ENCODE data around the gene CUBN.

The CUBN gene

DNA sequence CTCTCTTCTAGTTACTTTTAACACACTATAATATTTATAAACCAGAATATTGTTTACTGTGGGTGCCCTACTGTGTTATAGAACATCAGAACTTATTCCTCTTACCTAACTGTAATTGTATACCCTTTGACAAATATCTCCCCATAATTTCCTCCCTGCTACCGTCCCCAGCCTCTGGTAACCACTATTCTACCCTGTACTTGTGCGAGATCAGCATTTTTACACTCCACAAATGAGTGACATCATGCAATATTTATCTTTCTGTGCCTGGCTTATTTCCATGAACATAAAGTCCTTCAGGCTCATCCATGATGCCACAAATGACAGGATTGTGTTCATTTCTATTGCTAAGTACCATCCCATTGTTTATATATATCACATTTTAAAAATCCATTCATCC is 172.6 kb downstream of the CUBN start:
- Histone ChIP-seq H3K4me2 (ENCODE audit: low read length) (no peak overlapping the region), H2BK15ac (replicated peaks; ENCODE audit: low read depth) (no peak overlapping the region), H2AK5ac (ENCODE audit: low read length) (no peak overlapping the region), H2BK5ac (ENCODE audit: low read length) (no peak overlapping the region), H3K27ac (ENCODE audit: low read depth, low read length) (no peak overlapping the region), H3K4me3 (ENCODE audit: low read length) (no peak overlapping the region), H3K79me1 (ENCODE audit: low read length) (no peaks in the 10 kb centered on the region), H3K56ac (ENCODE audit: low read length) (no peak overlapping the region), H2BK120ac (ENCODE audit: low read depth, low read length) (no peak overlapping the region), H3K23ac (ENCODE audit: low read length) (no peak overlapping the region), H3K9ac (ENCODE audit: low read length) (no peak overlapping the region), H3K4me1 (ENCODE audit: control insufficient read depth, low read depth, low read length) (peaks cover 2% of the 10 kb centered on the region), H3K36me3 (ENCODE audit: control insufficient read depth, insufficient read depth, low read length) (no peaks in the 10 kb centered on the region), H3K18ac (ENCODE audit: low read length) (no peak overlapping the region), H4K8ac (ENCODE audit: low read depth, low read length) (no peak overlapping the region), H3K79me2 (ENCODE audit: control insufficient read depth, insufficient read depth, low read length) (no peaks in the 10 kb centered on the region), H3K27me3 (ENCODE audit: insufficient read depth, low read length, poor library complexity) (no peaks in the 10 kb centered on the region), H3K4ac (ENCODE audit: low read depth, low read length) (no peak overlapping the region), H4K5ac (ENCODE audit: low read length) (no peak overlapping the region)
- no peak for DNase-seq
- WGBS (ENCODE audit: extremely low coverage, insufficient coverage, low lambda C conversion rate): no CpG with 5 or more reads among the region's 2 CpGs

DNA sequence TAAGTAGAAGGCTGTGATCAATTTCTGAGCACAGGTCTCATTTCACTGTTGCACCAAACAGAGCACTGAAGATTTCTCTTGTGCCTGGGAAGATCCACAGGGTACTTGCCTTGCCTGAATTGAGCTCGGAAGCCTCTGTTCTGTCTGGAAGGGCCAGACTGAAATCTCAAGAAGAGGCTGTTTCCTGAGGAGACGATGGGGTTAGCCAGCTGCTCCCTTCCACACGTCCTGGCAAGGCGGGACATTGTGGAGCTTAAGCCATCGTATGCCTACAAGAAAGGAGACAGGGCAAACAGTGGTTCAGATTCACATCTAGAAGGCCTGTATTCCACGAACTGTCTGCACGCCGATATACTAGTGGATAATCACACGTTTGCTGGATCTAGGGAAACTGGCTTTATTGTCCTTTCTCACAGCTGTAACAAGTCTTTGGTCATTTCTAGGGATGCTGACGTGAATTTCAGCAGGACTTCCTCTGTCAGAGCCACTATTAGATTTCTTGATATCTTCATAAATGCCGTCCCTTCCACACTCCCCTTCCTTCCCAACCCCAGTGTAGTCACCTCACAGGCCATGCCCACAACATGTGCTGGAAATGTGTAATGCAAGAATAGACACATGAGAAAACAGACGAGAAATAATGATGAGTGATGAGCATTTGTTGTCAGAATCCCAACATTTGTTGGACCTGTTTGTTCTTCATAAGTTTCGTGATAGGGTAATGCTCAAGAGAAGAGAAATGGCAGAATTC is 175.2 kb downstream of the CUBN start:
- Histone ChIP-seq H3K18ac (ENCODE audit: low read length) (peak overlapping the region; percentile 19), H3K4me1 (ENCODE audit: control insufficient read depth, low read depth, low read length) (peaks cover 8% of the 10 kb centered on the region), H3K4ac (ENCODE audit: low read depth, low read length) (no peak overlapping the region), H3K79me2 (ENCODE audit: control insufficient read depth, insufficient read depth, low read length) (no peaks in the 10 kb centered on the region), H3K4me2 (ENCODE audit: low read length) (no peak overlapping the region), H2AK5ac (ENCODE audit: low read length) (no peak overlapping the region), H2BK15ac (replicated peaks; ENCODE audit: low read depth) (no peak overlapping the region), H3K79me1 (ENCODE audit: low read length) (no peaks in the 10 kb centered on the region), H3K27me3 (ENCODE audit: insufficient read depth, low read length, poor library complexity) (no peaks in the 10 kb centered on the region), H2BK120ac (ENCODE audit: low read depth, low read length) (no peak overlapping the region), H3K27ac (ENCODE audit: low read depth, low read length) (no peak overlapping the region), H4K8ac (ENCODE audit: low read depth, low read length) (no peak overlapping the region), H3K4me3 (ENCODE audit: low read length) (no peak overlapping the region), H3K36me3 (ENCODE audit: control insufficient read depth, insufficient read depth, low read length) (no peaks in the 10 kb centered on the region), H3K9ac (ENCODE audit: low read length) (no peak overlapping the region), H3K56ac (ENCODE audit: low read length) (no peak overlapping the region), H2BK5ac (ENCODE audit: low read length) (no peak overlapping the region), H4K5ac (ENCODE audit: low read length) (no peak overlapping the region), H3K23ac (ENCODE audit: low read length) (no peak overlapping the region)
- DNase-seq: no peak
- WGBS (ENCODE audit: extremely low coverage, insufficient coverage, low lambda C conversion rate): no CpG with 5 or more reads among the region's 13 CpGs

DNA sequence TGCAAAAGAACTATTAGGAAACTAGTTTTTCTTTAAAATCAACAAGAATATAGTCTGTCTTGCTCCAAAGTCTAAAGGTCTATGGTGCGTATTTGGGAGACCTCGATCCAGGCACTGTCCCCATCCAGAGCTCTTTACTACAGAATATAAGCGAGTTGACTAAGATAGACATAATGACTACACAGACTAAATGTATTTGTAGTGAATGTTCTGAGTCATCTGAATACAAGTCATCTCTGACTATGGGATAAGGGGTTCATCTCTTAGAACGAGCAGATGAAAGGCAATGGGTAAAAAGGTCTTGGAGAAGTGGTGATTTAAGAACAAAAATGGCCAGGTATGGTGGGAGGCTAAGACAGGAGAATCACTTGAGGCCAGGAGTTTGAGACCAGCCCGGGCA is 176.3 kb downstream of the CUBN start:
- H2BK5ac ChIP-seq (ENCODE audit: low read length): no peak overlapping the region
- no CpG with 5 or more reads among the region's 5 CpGs for WGBS (ENCODE audit: extremely low coverage, insufficient coverage, low lambda C conversion rate)
- no peak overlapping the region for H3K4me2 ChIP-seq (ENCODE audit: low read length)
- peaks cover 8% of the 10 kb centered on the region for H3K4me1 ChIP-seq (ENCODE audit: control insufficient read depth, low read depth, low read length)
- no peak overlapping the region for H4K5ac ChIP-seq (ENCODE audit: low read length)
- H4K8ac ChIP-seq (ENCODE audit: low read depth, low read length): no peak overlapping the region
- no peak overlapping the region for H3K27ac ChIP-seq (ENCODE audit: low read depth, low read length)
- H3K23ac ChIP-seq (ENCODE audit: low read length): no peak overlapping the region
- H2AK5ac ChIP-seq (ENCODE audit: low read length): no peak overlapping the region
- no peak overlapping the region for H3K18ac ChIP-seq (ENCODE audit: low read length)
- no peak overlapping the region for H3K9ac ChIP-seq (ENCODE audit: low read length)
- H3K4ac ChIP-seq (ENCODE audit: low read depth, low read length): no peak overlapping the region
- no peak overlapping the region for H3K4me3 ChIP-seq (ENCODE audit: low read length)
- H3K79me2 ChIP-seq (ENCODE audit: control insufficient read depth, insufficient read depth, low read length): no peaks in the 10 kb centered on the region
- no peak overlapping the region for H2BK120ac ChIP-seq (ENCODE audit: low read depth, low read length)
- no peak for DNase-seq
- H2BK15ac ChIP-seq (replicated peaks; ENCODE audit: low read depth): no peak overlapping the region
- H3K56ac ChIP-seq (ENCODE audit: low read length): no peak overlapping the region
- no peaks in the 10 kb centered on the region for H3K27me3 ChIP-seq (ENCODE audit: insufficient read depth, low read length, poor library complexity)
- no peaks in the 10 kb centered on the region for H3K36me3 ChIP-seq (ENCODE audit: control insufficient read depth, insufficient read depth, low read length)
- H3K79me1 ChIP-seq (ENCODE audit: low read length): no peaks in the 10 kb centered on the region

DNA sequence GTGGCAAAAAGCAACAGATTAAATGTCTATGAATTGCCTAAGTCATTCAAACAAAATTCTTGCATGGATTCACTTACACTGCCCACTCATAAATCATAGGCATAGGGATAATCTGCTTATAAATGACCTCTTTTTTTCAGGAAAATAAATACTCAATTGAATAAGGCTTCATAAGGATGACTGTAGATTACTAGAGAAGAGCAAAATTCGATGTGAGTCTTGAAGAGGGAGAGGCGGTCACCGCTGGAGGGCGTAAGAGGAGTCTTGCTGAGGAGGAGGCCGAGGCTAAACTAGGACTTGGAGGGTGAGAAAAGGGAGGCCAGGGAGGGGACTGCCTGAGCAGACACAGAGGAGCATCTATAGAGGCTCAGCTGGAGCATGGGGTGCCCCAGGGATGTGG is 177.0 kb downstream of the CUBN start:
- Histone ChIP-seq H2BK120ac (ENCODE audit: low read depth, low read length) (peak overlapping the region; percentile 13), H3K56ac (ENCODE audit: low read length) (peak overlapping the region; percentile 17), H3K4me1 (ENCODE audit: control insufficient read depth, low read depth, low read length) (peaks cover 8% of the 10 kb centered on the region), H3K4me3 (ENCODE audit: low read length) (no peak overlapping the region), H3K9ac (ENCODE audit: low read length) (no peak overlapping the region), H3K36me3 (ENCODE audit: control insufficient read depth, insufficient read depth, low read length) (no peaks in the 10 kb centered on the region), H3K79me2 (ENCODE audit: control insufficient read depth, insufficient read depth, low read length) (no peaks in the 10 kb centered on the region), H2AK5ac (ENCODE audit: low read length) (no peak overlapping the region), H4K5ac (ENCODE audit: low read length) (no peak overlapping the region), H4K8ac (ENCODE audit: low read depth, low read length) (no peak overlapping the region), H2BK5ac (ENCODE audit: low read length) (peak overlapping the region; percentile 6), H3K4me2 (ENCODE audit: low read length) (no peak overlapping the region), H3K79me1 (ENCODE audit: low read length) (no peaks in the 10 kb centered on the region), H3K4ac (ENCODE audit: low read depth, low read length) (no peak overlapping the region), H3K27me3 (ENCODE audit: insufficient read depth, low read length, poor library complexity) (no peaks in the 10 kb centered on the region), H3K18ac (ENCODE audit: low read length) (peak overlapping the region; percentile 8), H2BK15ac (replicated peaks; ENCODE audit: low read depth) (peak overlapping the region; percentile 46), H3K23ac (ENCODE audit: low read length) (no peak overlapping the region), H3K27ac (ENCODE audit: low read depth, low read length) (no peak overlapping the region)
- no CpG with 5 or more reads among the region's 5 CpGs for WGBS (ENCODE audit: extremely low coverage, insufficient coverage, low lambda C conversion rate)
- peak; percentile 59 for DNase-seq

DNA sequence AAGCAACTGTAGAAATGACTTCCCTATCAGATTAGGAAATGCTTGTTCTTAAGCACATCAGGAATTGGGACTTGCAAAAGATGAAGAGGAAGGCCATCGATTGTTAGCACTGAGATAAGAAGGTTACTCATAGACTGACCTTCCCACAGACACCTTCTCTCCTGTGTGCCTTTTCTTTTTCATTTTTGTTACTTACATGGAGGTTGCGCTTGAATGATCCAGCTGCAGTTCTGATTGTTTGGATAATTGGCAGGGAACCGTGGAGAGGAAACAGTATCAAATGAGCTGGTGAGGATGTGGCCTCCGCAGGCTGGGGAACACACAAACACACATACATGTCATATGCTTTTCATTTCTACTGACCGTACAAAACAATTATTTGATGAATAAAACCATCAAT is 177.5 kb downstream of the CUBN start:
- Histone ChIP-seq H3K56ac (ENCODE audit: low read length) (no peak overlapping the region), H3K27me3 (ENCODE audit: insufficient read depth, low read length, poor library complexity) (no peaks in the 10 kb centered on the region), H2BK5ac (ENCODE audit: low read length) (peak overlapping the region; percentile 27), H2BK15ac (replicated peaks; ENCODE audit: low read depth) (peak overlapping the region; percentile 46), H4K5ac (ENCODE audit: low read length) (no peak overlapping the region), H3K4ac (ENCODE audit: low read depth, low read length) (no peak overlapping the region), H3K9ac (ENCODE audit: low read length) (no peak overlapping the region), H3K36me3 (ENCODE audit: control insufficient read depth, insufficient read depth, low read length) (no peaks in the 10 kb centered on the region), H3K4me1 (ENCODE audit: control insufficient read depth, low read depth, low read length) (peaks cover 8% of the 10 kb centered on the region), H3K4me3 (ENCODE audit: low read length) (no peak overlapping the region), H3K79me2 (ENCODE audit: control insufficient read depth, insufficient read depth, low read length) (no peaks in the 10 kb centered on the region), H2BK120ac (ENCODE audit: low read depth, low read length) (no peak overlapping the region), H3K23ac (ENCODE audit: low read length) (no peak overlapping the region), H3K27ac (ENCODE audit: low read depth, low read length) (no peak overlapping the region), H2AK5ac (ENCODE audit: low read length) (peak overlapping the region; percentile 19), H4K8ac (ENCODE audit: low read depth, low read length) (no peak overlapping the region), H3K18ac (ENCODE audit: low read length) (peak overlapping the region; percentile 7), H3K4me2 (ENCODE audit: low read length) (no peak overlapping the region), H3K79me1 (ENCODE audit: low read length) (no peaks in the 10 kb centered on the region)
- peak; percentile 8 for DNase-seq
- no CpG with 5 or more reads among the region's 5 CpGs for WGBS (ENCODE audit: extremely low coverage, insufficient coverage, low lambda C conversion rate)
